Neutrophil (primary cell): ENCODE measurements around the gene SLC20A1.

Source experiments
- H3K27ac ChIP-seq: fragments of 200-600 bp; sonication (generic); 2 replicates; pipeline ENCODE4 v1.5.1; 2016; ENCODE audit warnings: mild to moderate bottlenecking, moderate library complexity
- H3K27me3 ChIP-seq: fragments of 200-600 bp; sonication (generic); 2 replicates; pipeline ENCODE4 v1.6.0; 2016; ENCODE audit warnings: mild to moderate bottlenecking
- H3K36me3 ChIP-seq: fragments of 200-600 bp; sonication (generic); 2 replicates; pipeline ENCODE4 v1.5.1; 2017
- H3K4me1 ChIP-seq, 2 experiments: fragments of 200-600 bp in 1 of 2; sonication (generic) in 1 of 2; 1 replicate in 1 of 2; 2 replicates in 1 of 2; pipeline versions ENCODE4 v1.5.1 to v1.6.1; 2013 to 2016; ENCODE audit warnings: low read depth in 1 of 2, low read length in 1 of 2, mild to moderate bottlenecking in 1 of 2, moderate library complexity in 1 of 2; ENCODE audit not compliant: control insufficient read depth in 1 of 2, insufficient read depth in 1 of 2
- H3K4me3 ChIP-seq, 2 experiments: fragments of 200-600 bp in 1 of 2; sonication (generic) in 1 of 2; 1 replicate in 1 of 2; 2 replicates in 1 of 2; pipeline ENCODE4 v1.5.1; 2013 to 2016; ENCODE audit warnings: low read depth in 1 of 2, low read length in 1 of 2, mild to moderate bottlenecking in 1 of 2, moderate library complexity in 1 of 2
- H3K9me3 ChIP-seq: fragments of 200-600 bp; sonication (generic); 2 replicates; pipeline ENCODE4 v1.5.1; 2016
- TF ChIP-seq, protein P1 (sequence below): fragments of 200-600 bp; sonication (generic); IDR thresholded peaks from 2 replicates; pipeline ENCODE4 v1.5.1; 2016; ENCODE audit warnings: antibody characterized with exemption

The SLC20A1 gene

DNA sequence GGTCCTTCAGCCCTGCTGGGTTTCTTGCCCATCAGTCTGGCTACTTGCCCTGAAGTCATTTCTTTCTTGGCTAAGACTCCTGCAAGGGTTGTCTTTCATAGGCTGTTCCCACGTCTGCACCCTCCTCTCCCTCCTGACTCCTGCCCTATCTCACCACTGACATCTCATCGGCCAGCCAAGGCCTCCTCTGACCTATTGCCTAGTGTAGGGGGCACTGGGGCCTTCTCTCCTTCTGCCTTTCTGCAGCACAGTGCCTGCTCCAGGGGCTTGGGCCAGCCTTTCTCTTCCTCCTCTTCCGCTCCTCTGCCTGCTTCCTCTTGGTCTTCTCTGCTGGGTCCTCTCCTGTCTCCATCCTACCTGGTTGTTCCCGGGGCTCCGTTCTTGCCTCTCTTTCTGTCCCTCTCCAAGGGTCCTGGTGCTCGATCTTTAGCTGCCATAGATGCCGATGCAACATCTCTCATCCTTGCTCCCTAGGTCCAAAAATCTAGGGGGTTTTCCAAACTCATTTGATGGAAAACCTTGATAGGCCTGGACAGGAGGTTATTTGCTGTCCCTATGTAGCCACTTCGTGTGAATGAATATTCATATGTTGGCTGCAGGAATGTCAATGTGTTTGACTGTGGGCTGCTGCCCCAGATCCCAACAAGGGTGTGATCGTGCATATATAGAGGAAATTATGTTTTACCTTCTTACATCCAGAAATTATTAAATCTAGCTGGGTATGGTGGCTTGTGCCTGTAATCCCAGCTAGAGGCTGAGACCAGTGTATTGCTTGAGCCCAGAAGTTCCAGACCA lies 65.4 kb downstream of the SLC20A1 start:
- no peaks in the 10 kb centered on the region for H3K9me3 ChIP-seq
- H3K36me3 ChIP-seq, result no peaks in the 10 kb centered on the region
- H3K27ac ChIP-seq, result no peak overlapping the region
- H3K27me3 ChIP-seq, result no peaks in the 10 kb centered on the region
- H3K4me3 ChIP-seq, result no peak overlapping the region
- peaks cover 30 to 37% of the 10 kb centered on the region in 2 experiments for H3K4me1 ChIP-seq
- TF ChIP-seq, protein P1, sequence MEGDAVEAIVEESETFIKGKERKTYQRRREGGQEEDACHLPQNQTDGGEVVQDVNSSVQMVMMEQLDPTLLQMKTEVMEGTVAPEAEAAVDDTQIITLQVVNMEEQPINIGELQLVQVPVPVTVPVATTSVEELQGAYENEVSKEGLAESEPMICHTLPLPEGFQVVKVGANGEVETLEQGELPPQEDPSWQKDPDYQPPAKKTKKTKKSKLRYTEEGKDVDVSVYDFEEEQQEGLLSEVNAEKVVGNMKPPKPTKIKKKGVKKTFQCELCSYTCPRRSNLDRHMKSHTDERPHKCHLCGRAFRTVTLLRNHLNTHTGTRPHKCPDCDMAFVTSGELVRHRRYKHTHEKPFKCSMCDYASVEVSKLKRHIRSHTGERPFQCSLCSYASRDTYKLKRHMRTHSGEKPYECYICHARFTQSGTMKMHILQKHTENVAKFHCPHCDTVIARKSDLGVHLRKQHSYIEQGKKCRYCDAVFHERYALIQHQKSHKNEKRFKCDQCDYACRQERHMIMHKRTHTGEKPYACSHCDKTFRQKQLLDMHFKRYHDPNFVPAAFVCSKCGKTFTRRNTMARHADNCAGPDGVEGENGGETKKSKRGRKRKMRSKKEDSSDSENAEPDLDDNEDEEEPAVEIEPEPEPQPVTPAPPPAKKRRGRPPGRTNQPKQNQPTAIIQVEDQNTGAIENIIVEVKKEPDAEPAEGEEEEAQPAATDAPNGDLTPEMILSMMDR, result no peak

DNA sequence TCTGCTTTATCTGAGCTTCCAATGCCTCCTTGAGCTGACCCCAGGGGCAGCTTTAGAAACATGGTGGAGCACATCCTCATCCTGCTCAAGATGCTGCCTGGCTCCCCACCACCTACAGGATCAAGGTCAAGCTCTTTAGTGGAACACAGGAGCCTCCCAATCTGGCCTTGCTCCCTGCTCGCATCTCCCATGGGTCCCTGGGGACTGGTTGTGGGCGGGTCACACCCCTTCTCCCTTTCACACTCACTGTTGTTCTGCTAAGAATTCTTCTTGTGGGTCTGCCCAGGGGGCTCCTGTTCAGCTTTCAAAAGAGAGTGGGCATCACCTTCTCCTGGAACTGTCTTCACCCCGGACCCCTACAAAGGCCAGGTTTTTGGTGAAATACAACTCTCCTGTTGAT lies 66.7 kb downstream of the SLC20A1 start:
- no peaks in the 10 kb centered on the region for H3K27me3 ChIP-seq
- no peaks in the 10 kb centered on the region for H3K9me3 ChIP-seq
- TF ChIP-seq, protein P1, result no peak
- H3K4me3 ChIP-seq, result no peak overlapping the region
- no peak overlapping the region for H3K27ac ChIP-seq
- H3K4me1 ChIP-seq, result peaks cover 17 to 24% of the 10 kb centered on the region in 2 experiments
- H3K36me3 ChIP-seq, result no peaks in the 10 kb centered on the region

DNA sequence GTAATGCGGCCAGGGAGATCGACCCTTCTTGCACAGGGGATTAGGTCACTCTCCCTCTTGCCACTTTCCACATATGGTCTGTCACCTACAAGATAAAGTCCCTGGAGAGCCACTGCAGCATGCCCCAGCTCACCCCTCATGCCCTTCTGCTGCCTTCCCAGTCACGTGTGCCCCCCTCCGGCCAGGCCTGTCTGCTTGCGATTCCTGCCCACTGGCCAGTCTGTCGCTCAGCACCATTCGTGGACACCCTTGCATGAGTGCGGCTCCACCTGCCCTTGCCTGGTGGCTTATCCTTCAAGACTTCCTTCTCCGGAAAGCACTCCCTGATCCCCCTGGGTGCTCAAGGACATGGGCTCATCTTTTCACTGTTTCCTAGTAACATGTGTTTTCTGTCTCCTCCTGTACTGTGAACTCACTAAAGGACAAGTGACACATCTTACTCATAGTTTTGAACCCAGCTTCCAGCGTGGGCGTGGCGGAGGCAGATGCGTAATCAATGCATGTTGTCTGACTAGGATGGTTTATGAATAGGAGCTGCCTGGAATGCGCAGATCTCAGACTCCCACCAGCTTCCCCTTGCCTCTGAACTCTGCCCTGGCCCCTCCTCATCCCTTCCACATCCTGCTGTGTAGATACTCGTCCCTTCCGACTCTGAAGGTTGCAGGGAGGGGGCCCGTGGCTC lies 67.3 kb downstream of the SLC20A1 start:
- Histone ChIP-seq H3K9me3 (no peaks in the 10 kb centered on the region), H3K27me3 (no peaks in the 10 kb centered on the region), H3K4me1 (peaks cover 11 to 18% of the 10 kb centered on the region in 2 experiments), H3K4me3 (no peak overlapping the region), H3K36me3 (no peaks in the 10 kb centered on the region), H3K27ac (no peak overlapping the region)
- TF ChIP-seq, protein P1, result no peak
